ENCODE measurements around the gene TACO1.
A peak's percentile ranks its signal among the peaks of the same experiment; 100 is the strongest.

Gene TACO1

GRCh38 chr17:63598281-63598680 is 2.4 kb upstream of the TACO1 start:
- DNase-seq (ENCODE audit: low read depth in 3 of 3), result no peak

- DNase-seq (ENCODE audit: low read depth in 3 of 3), result no peak
These were observed 1.0 kb downstream of the TACO1 start for GRCh38 chr17:63601439-63602371.

- no peak for DNase-seq (ENCODE audit: low read depth in 3 of 3)
These were observed 9.3 kb downstream of the TACO1 start for GRCh38 chr17:63609816-63610573.

GRCh38 chr17:63610854-63611253 is 10.2 kb downstream of the TACO1 start:
- no peak for DNase-seq (ENCODE audit: low read depth in 3 of 3)

GRCh38 chr17:63611354-63611753 is 10.7 kb downstream of the TACO1 start:
- no peak for DNase-seq (ENCODE audit: low read depth in 3 of 3)

- no peak for DNase-seq (ENCODE audit: low read depth in 3 of 3)
These were observed 13.0 kb downstream of the TACO1 start for GRCh38 chr17:63613663-63614062.

DNA sequence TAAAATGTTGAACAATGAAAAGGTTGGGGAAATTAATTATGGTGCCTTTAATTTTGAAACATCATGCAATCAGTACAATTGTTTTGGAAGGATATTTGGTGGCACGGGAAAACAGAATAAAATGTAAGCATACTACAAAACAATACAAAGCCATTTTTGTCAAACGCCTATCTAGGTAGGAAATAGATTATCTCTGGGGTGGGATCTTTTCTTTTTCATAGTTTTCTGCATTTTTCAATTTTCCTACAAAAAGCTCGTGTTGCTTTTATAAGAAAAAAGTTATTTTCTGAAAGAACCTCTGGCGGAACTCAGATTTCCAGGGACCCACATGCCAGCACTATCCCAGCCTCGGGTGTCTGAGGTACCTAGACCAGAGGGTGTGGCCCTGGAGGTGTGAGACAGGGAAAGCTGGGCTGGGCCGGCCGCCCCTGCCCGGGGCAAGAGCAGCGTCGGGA is 20.6 kb downstream of the TACO1 start:
- DNase-seq (ENCODE audit: low read depth in 3 of 3), result no peak

DNA sequence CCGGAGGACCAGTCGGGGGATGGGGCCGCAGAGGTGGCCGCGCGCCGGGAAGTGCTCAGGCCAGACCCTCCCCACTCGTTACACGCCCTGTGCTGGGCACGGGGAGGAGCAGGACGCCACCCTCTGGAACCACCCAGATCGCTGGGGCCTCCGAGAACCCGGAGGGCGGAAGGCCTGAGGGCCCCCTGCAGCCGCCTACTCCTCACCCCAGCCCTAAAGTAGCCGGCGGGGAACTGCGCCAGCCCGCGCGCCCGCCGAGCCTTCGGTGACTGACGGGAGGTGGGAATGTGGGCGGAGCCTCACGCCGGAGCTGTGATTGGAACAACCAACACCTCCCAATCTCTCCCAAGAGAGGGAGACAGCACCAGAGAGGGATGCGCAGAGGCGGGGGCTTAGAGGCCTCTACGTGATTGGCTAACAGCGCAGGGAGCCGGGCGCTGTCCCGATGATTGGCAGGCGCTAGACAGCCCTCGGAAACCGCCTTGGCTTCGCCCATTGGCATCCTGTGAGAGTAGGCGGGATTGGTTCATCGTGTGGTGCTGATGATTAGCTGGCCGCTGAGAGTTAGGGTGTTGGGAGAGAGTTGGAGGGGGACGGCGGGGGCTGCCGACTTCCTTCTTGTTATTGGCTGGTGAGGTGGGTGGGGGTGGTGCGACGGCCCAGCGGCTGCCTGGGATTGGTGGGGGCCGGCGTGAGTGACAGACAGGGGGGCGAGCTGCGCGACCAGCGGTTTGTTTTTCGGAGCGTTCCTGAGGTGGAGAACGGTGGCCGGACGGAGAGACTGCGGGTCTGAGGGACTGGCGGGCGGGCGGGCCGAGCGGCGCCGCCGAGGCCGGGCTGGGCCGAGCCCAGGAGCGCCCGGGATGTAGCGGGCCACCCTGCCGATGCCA is 21.2 kb downstream of the TACO1 start, which contains the start of gene MAP3K3:
TSS of gene MAP3K3 (plus strand) at position 734 of the 890 bp plus-strand sequence. CDS start 343 bp downstream, outside the sequence.
- DNase-seq (ENCODE audit: low read depth in 3 of 3), result peak; percentile 93 to 97 (median 93)

GRCh38 chr17:63622574-63623390 is 22.1 kb downstream of the TACO1 start:
- peak; percentile 24 to 48 (median 31) for DNase-seq (ENCODE audit: low read depth in 3 of 3)

- DNase-seq (ENCODE audit: low read depth in 3 of 3), result no peak
These were observed 23.3 kb downstream of the TACO1 start for GRCh38 chr17:63623786-63624530.

DNA sequence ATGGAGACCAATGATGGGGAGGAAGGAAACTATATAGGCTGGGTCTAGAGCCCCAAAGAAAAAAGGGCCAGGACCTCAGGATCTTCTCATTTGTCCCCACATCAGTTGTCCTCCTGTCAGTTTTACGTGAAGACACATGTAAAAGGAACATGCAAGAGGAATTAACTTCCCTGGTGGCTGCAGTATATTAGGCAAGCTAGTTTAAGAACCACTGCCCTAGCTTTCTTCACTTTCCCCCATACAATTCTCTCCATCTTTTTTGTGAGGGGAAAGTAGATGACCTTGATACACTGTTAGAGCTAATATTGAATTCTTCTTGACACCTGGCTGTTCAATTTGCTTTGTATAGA is 23.8 kb downstream of the TACO1 start:
- DNase-seq (ENCODE audit: low read depth in 3 of 3), result no peak

- no peak for DNase-seq (ENCODE audit: low read depth in 3 of 3)
These were observed 26.0 kb downstream of the TACO1 start for GRCh38 chr17:63626551-63627180.

GRCh38 chr17:63629627-63630026 is 28.9 kb downstream of the TACO1 start:
- no peak for DNase-seq (ENCODE audit: low read depth in 3 of 3)

GRCh38 chr17:63631062-63631461 is 30.4 kb downstream of the TACO1 start:
- no peak for DNase-seq (ENCODE audit: low read depth in 3 of 3)

- DNase-seq (ENCODE audit: low read depth in 3 of 3), result no peak
These were observed 30.9 kb downstream of the TACO1 start for GRCh38 chr17:63631626-63632025.

- no peak for DNase-seq (ENCODE audit: low read depth in 3 of 3)
These were observed 33.0 kb downstream of the TACO1 start for GRCh38 chr17:63633742-63634141.

GRCh38 chr17:63634163-63634562 is 33.5 kb downstream of the TACO1 start:
- DNase-seq (ENCODE audit: low read depth in 3 of 3), result no peak

DNA sequence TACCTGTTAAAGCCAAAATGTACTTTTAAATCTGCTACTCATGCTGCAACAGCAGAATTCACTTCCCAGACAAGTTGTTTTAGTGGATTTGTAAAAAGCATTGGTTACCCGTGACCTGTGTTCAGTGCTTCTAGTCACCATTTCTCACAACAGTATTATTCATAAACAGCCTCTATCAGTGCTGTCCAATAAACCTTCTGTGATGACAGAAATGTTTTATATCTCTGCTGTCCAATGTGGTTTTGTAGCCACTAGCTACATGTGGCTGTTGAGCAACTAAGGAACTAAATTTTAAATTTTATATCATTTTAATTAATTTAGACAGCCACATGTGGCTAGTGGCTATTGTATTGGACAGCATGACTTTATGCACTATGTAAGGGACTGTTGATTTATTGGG is 34.1 kb downstream of the TACO1 start:
- DNase-seq (ENCODE audit: low read depth in 3 of 3), result no peak

DNA sequence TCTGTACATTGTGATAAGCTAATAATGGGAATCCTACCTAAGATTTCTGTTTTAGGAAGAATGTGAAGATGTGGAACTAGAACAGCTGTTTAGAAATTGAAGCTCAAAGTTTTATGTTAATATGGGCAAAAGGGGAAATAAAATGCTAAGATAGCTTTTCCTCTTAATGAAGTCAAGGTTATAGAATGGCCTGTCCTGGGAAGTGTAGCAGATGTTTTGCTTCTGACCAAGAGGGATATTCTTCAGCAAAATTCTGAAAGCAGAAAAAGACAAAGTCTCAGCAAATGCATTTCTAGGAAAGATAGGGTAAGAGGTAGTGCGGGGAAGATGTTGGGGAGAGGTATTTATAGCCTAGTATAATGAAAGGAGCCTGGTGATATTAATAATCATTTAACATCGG is 34.6 kb downstream of the TACO1 start:
- no peak for DNase-seq (ENCODE audit: low read depth in 3 of 3)

GRCh38 chr17:63635787-63636186 is 35.1 kb downstream of the TACO1 start:
- no peak for DNase-seq (ENCODE audit: low read depth in 3 of 3)

Data from stimulated activated CD4-positive, alpha-beta T cell treated with anti-CD3 and anti-CD28 coated beads, TNF-alpha, amount 100 ng/mL, for 48 hours (primary cell).